ENCODE measurements around the gene ACSS1.

Gene ACSS1

DNA sequence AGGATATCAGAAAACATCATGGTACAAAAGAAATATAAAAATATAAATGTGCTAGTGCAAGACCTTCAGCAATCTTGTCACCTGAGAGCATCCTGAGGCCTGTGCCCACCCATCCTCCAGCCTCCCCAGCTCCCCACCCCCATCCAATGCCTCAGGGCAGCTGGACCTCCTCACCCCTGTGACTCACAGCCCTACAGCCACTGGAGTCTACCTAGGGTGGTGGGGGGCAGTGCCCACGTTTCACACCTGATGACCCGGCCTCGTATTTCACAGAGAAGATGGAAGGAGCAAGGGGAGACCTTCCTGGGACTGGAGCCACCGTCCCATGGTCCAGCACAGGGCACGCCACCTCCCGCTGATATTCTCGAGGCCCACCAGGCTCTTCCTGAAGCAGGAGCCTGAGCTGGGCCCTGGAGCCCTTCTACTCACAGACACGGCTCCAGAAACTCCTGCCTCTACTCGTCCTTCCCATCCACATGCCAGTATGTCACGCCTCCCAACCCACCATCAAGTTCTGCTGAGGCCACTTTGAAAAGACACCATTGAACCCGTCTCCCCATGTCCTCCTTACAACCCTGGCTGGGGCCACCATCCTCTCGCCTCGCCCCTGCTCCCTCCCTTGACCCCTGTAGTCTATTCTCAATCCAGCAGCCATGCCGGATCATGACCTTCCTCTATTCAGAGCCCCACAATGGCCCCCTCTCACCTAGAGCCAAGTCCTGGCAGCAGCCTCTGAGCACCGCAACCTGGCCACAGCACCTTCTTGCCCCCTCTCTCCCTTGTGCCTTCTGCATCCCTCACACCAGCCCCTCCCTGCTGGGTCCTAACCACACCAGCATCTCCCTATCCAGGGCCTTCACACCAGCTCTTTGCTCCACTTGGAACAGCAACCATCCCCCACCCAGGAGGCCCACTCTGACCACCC lies 78.6 kb downstream of the ACSS1 start:
- no peak for DNase-seq (ENCODE audit: low read depth in 1 of 2, low spot score in 1 of 2)

DNA sequence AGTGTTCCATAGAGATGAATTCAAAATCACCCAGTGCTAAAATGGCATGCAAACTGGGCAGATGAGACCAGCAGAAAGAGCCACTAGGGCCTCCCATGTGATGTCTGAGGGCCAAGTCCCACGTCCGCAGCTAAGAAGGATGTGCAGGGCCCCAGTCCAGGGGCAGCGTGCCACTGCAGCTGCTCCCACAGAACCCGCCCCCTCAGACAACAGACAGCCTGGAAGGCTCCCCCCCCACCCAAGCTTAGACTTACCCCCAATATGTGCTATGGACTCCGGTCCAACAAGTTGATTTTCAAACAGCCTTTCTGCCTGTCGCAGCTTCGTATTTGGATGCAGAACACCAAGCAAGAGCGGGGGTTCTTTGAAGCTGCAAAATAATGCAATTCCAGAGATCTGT lies 79.4 kb downstream of the ACSS1 start:
- no peak for DNase-seq (ENCODE audit: low read depth in 1 of 2, low spot score in 1 of 2)

DNA sequence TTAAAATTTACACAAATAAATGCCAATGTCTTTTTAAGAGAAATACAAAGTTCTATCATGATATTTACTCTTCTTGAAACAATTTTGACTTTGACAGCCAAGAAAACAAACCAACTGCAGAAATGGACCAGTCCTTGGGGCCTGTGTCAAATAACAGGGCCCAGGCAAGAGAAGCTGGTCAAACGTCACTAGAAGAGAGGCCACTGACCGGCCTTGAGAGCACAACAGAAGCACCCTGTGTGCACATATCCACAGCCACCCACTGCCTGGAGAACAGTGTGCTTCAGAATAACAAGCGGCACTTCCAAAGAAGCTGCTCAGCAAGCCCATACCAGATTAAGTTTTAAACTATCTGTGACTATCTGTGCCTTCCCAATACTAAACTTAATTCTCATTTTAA lies 80.1 kb downstream of the ACSS1 start:
- no peak for DNase-seq (ENCODE audit: low read depth in 1 of 2, low spot score in 1 of 2)

DNA sequence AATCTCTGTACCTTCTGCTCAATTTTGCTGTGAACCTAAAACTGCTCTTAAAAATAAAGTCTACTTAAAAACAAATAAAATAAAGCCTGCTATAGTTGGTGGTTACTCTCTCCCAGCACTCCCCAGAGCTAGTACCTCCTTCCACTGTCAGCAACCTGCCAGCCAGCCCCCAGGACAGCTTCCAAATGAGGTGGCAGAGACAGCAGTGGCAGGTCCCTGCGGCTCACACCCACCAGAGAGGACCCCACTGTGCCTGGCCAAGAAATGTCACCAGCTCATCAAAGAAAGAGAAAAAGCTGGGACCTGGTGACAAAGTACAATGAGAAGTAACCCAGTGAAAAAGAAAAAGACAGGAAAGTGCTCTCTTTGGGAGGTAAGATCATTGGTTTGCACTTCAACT lies 80.6 kb downstream of the ACSS1 start:
- no peak for DNase-seq (ENCODE audit: low read depth in 1 of 2, low spot score in 1 of 2)

DNA sequence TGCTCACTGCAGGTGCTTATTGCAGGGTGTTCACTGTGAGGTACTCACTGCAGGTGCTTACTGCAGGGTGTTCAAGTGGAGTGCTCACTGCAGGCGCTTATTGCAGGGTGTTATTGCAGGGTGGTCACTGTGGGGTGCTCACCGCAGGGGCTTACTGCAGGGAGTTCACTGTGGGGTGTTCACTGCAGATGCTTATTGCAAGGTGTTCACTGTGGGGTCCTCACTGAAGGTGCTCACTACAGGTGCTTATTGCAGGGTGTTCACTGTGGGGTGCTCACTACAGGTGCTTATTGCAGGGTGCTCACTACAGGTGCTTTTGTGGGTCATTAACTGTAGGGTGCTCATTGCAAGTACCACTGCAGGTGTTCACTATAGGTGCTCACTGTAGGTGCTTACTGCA lies 85.6 kb downstream of the ACSS1 start:
- no peak for DNase-seq (ENCODE audit: low read depth in 1 of 2, low spot score in 1 of 2)

DNA sequence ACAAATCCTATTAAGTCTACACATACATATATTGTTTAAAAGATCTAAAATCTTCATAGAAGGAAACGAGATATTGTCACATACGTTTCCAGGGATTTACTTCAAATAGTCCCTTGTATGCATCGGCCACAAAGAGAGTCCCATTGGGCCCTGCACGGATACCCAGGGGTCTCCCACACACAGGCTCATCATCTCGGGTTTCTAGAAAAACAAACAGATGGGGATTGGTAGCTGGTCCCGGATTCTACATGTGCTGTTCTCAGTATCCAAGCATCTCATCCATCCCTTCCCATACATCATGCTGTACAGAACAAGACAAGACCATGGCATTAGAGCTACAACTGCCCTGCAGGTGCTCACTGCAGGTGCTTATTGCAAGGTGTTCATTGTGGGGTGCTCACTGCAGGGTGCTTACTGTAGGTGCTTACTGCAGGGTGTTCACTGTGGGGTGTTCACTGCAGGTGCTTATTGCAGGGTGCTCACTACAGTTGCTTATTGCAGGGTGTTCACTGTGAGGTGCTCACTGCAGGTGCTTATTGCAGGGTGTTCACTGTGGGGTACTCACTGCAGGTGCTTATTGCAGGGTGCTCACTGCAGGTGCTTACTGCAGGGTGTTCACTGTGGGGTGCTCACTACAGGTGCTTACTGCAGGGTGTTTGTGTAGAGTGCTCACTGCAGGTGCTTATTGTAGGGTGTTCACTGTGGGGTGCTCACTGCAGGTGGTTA lies 86.4 kb downstream of the ACSS1 start:
- no peak for DNase-seq (ENCODE audit: low read depth in 1 of 2, low spot score in 1 of 2)

DNA sequence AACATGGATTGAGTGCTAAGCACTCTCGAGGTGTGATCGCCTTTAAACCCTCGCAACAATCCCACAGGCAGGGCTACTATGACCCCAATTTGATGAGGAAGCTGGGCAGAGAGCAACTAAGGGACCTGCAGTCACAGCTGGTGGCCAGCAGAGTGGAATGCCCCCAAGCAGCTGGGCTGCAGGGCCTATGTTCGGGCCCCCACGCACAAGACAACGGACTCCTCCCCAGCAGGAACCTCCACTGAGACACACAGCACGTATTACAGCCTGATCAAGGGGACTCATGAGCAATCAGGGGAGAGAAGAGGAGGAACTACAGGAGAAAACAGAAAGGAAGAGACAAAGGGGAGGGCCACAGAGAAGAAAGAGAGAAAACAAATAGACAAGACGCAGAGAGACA lies 87.2 kb downstream of the ACSS1 start:
- DNase-seq (ENCODE audit: low read depth in 1 of 2, low spot score in 1 of 2): no peak

DNA sequence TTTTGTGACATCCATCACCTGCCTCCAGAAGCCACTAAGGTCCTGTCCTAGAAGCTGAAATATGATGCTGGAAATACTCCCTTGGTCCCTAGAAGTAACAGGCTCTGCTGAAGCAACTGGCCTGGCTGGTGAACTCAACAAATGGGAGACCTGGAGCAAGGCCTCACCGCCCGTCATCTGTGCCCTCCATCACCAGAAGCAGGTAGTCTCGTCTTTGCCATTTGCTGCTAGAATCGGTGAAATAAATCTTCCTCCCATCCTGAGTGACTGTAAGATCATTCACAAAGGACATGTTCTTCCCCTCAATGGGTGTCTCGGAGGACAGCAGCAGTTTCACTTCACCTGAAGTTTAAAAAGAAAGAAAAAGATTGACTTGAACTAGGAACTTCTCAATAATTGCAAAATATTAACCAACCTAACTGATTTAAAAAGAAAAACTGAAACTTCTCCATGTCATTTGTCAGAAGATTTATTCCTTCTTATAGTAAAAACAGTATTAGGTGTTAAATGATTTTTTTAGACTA lies 87.8 kb downstream of the ACSS1 start:
- no peak for DNase-seq (ENCODE audit: low read depth in 1 of 2, low spot score in 1 of 2)

DNA sequence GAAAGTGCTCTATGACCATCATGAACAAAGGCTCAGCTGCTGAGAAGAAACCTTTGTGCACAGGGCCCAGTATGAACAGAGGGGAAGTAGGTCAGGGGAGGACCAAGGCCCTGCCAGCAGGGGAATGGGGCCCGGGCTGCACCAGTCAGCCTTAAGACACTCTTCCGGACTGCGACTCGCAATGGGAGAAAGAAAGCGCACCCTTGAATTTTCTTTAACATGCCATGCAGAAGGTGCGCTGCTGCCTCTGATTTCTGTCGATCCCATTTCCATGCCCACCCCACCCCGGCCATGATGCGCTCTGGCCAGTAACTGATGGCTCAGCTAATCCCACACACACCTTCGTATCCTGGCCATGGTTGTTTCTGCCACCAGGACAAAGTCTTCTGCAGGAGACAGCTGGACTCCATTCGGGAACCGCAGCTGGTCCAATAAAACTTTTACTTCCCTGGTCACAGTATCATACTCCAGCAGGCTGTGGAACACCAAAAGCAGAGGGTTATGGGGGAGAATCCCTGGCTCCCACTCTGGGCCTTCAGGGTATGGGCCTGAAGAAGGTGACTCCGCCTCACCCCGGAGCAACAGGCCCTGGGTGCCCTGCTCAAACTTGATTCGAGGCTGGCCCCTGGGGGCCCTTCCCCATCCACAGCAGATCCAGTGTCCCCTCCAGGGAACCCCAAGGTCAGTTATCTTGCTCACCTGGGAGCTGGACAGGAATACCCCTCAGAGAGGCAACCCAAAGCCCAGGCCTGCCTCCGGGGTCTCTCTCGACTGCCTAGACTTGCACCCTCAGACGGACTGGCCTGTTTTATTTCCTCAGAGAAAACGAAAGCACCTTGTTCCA lies 88.5 kb downstream of the ACSS1 start:
- no peak for DNase-seq (ENCODE audit: low read depth in 1 of 2, low spot score in 1 of 2)

DNA sequence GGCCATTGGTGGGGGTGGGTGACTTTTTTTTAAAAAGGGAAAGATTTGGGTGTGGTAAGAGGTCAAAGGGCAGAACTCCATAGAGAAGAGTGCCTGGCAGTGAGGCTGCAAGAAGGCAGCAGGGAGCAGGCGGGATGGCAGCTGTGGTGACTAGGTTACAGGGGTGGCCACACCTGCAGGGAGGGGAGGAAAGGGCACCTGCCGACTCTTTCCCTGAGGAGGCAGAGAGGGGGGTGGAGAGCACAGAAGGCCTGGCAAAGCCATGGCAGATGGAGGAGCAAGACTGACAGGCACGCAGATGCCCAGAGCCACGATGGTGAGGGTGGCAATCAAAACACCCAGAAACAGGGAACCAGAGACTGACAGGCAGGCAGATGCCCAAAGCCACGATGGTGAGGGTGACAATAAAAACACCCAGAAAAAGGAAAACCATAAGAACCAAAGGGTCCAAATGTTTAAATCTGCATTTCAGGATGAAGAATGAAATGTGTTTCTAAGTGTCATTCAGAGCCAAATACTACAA lies 89.6 kb downstream of the ACSS1 start:
- DNase-seq (ENCODE audit: low read depth in 1 of 2, low spot score in 1 of 2): no peak

DNA sequence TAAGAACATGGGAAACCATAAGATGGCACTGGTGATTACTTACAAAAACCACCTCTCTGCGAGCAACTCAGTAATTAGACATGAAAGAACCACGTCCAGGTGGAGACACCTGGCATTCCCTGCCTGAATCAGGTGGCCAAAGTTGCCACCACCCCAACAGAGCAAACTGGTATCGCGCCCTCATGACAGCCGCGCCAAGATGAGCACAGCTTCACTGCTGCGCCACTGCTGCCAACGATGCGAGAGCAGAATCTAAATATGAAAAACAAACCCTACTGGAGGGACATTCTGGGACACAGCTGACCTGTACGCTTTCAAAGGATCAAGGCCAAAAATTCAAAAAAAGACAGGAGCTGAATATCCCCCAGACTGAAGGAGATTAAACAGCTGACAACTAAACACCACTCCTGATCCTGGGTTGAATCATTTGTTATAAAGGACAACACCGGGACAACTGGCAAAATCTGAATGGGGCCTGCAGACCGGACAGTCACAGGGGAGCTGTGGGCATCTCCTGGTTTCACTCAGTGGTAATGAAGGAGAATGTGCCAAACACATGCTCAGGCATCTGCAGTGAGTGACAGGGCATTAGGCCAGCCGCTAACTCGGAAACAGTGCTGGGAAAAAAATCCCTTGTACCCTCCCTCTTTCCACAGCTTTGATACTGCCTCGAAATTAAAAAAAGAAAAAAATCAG lies 91.5 kb downstream of the ACSS1 start:
- no peak for DNase-seq (ENCODE audit: low read depth in 1 of 2, low spot score in 1 of 2)

DNA sequence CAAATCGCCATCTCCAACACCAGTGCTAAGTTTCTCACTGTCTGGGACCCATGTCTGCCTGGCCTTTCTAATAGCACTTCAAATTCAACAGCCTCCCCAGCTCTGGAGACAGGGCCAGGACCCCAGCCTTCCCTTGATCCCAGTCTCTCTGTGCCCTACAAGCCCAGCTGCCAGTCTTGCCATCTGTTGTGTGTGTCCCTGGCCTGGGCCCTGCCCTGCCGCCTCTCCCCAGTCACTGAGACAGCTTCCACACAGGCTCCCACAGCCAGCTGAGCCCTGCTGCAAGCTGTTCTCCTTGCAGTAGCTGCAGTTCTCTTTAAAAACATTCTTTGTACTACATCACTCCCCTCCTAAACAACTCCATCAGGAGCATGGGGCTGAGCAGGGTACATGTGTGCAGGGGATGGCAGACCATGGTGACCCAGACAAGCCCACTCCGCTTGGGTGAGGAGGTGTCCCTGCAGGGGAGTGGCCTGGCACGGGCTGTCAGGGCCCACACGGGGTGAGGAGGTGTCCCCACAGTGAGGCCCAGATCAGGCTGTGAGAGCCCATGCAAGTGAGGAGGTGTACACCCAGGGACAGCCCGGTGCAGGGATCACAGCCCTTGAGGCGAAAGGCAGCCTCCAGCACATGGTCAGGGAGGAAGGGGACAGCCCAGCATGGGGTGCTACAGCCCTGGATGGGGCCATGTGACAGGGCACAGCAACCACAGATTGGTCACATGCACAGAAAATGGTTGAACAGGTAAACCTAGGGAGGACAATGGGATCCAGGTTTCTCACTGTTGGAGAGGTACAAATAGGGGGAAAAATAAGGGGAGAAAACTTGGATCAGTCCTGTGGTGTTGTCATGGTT lies 92.6 kb downstream of the ACSS1 start:
- DNase-seq (ENCODE audit: low read depth in 1 of 2, low spot score in 1 of 2): no peak

DNA sequence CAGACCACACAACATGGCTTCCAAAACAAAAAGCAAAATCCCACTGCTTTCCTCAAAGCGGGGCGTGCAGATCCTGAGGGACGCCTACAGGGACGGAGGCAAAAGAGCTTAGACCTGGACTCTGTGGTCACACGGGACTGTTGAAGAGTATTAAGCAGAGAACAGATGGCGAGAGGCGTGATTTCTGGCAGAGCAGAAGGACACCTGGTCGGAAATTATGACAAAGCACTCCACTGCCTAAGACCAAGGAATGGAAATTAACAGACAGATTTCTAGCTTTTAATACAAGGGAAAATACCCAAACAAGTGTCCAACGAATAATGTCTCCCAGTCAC lies 93.5 kb downstream of the ACSS1 start:
- no peak for DNase-seq (ENCODE audit: low read depth in 1 of 2, low spot score in 1 of 2)

DNA sequence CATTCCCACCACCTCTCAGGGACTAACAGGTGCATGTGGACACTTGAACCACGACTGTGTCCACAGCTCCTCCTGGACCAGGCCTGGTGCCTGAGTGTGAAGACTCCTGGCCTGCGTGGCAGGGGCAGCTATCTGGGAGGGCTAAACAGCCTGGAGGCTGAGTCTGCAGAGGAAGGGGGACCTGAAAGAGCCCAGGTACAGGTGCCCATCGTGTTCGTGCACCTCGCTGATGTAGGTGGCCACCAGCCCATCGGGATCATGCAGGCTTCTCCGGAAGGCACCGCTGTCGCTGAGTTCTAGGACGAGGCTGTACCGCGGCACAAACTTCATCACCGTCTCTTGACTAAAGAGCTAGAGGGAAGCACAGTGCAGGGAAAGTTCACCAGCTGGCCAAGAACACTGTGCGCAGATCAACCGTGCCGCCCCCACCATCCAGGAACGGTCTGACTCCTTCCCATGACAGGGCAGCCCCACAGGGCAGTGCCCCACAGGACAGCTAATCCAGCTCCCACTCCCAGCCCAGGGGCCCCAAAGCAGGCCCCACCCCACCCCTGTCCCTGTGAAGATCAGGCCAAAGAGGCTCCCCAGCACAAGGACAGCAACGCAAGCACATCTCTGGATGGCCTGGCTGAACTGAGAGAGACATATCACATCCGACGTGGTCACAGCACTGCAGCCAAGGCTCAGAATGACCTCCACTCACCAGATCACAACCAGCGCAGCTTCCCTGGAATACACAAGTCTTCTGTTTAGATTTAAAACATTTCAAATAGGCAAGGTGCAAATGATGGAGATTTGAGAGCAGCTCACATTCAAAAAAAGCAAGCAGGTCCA lies 94.0 kb downstream of the ACSS1 start:
- no peak for DNase-seq (ENCODE audit: low read depth in 1 of 2, low spot score in 1 of 2)

DNA sequence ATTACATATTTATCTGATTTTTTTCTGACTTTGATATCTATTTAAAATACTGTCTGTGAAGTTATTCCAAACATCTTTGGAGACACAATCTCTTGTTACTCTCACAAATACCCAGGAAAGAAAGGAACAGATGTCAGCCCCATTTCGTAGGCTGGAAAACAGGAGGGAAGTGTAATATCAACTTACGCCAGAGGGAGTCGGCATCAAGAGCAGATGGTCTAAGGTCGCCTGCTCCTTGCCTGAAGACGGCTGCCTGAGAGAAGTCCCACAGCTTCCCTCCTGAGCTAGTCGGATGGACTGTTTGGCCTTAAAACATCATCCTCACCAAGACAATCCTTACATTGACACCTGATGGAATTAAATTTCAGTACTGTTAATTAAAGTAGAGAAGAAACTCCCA lies 95.4 kb downstream of the ACSS1 start:
- DNase-seq (ENCODE audit: low read depth in 1 of 2, low spot score in 1 of 2): no peak

DNA sequence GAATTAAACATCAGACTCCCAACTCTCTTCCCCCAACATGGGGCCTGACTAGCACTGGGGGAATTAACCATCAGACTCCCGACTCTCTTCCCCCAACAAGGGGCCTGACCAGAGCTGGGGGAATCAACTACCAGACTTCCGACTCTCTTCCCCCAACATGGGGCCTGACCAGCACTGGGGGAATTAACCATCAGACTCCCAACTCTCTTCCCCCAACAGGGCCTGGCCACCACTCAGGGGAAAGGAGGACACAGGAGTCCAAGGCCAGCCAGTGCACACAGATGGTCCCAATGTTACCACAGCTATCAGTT lies 95.8 kb downstream of the ACSS1 start:
- DNase-seq (ENCODE audit: low read depth in 1 of 2, low spot score in 1 of 2): no peak

DNA sequence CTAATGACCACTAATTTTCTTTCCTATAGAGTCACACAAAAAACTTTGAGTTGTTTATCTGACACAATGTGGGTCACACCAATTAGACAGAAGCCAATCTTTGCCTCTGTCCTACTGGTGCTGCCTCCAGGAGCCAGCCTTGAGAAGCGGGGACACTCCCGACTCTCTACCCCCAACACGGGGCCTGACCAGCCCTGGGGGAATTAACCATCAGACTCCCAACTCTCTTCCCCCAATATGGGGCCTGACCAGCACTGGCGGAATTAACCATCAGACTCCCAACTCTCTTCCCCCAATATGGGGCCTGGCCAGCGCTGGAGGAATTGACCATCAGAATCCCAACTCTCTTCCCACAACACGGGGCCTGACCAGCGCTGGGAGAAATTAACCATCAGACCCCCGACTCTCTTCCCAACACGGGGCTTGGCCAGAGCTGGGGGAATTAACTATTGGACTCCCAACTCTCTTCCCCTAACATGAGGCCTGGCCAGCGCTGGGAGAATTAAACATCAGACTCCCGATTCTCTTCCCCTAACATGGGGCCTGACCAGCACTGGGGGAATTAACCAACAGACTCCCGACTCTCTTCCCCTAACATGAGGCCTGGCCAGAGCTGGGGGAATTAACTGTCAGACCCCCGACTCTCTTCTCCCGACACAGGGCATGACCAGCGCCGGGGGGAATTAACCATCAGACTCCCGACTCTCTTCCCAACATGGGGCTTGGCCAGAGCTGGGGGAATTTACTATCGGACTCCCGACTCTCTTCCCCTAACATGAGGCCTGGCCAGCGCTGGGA lies 96.4 kb downstream of the ACSS1 start:
- DNase-seq (ENCODE audit: low read depth in 1 of 2, low spot score in 1 of 2): no peak

DNA sequence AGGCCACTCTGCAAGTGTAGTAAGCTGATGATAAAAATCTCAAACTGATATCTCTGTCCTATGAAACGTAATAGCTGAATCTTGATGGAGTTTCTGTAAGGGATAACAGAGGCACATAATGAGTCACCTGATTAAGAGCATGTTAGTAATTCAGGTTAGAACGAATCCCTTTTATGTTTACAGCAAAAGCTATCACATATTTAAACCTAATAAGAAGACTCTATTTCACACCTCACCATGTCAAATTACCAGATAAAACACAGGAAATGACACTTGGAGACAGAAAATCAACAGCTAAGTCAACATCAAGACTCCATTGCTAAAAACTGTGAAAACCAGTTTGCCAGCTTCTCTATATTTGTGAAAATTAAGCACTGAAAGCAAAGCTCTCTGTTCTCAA lies 97.1 kb downstream of the ACSS1 start:
- DNase-seq (ENCODE audit: low read depth in 1 of 2, low spot score in 1 of 2): no peak
